NAMALWA (cell line): ENCODE results near the gene IQCH.

Experiments used
- DNase-seq: peaks from one replicate; pipeline ENCODE4 v3.0.0-alpha.2; 2015; ENCODE audit warnings: low spot score

Gene IQCH

GRCh38 chr15:67504796-67505195 is 250.2 kb downstream of the IQCH start:
- DNase-seq, result no peak

DNA sequence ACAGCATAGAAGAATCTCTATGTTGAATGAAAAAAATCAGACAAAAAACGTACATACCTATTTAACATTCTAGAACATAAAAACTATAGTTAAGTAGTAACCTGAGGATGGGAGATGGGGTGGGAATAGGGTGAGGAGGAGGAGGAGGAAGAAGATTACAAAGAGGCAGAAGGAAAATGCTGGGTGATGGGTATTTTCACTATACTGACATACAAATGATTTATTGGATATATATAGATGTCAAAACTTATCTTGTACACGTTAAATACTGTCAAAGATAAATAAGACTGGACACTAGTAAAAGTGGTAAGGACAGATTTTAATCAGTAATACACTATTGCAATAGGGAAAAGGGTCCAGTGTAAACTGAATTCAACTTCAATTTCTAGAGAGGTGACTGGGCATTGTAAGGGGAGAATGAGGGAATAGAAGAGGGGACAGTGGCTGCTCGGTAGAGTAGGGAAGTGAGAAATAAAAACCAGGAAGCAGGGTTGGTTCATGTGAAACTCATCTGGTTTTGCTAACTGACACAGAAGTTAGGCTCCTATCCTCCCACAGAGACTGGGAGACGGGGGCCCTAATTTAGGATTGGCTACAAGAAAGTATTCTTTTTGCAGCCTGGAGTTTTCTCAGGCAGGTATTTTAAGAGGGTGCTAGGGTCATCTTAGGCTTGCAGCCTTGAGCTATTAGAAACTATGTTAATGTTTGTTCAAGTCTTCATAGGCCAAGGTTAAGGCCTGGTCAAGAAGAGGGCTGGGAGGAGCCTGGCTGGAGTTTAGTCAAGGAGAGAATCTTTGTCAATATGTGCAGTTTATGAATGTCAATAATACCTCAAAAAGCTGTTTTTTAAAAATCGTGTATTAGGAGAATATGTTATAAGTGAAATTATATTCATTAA is 251.3 kb downstream of the IQCH start:
- no peak for DNase-seq

GRCh38 chr15:67506775-67507747 is 252.5 kb downstream of the IQCH start:
- no peak for DNase-seq

GRCh38 chr15:67508407-67508806 is 253.8 kb downstream of the IQCH start:
- DNase-seq, result no peak

DNA sequence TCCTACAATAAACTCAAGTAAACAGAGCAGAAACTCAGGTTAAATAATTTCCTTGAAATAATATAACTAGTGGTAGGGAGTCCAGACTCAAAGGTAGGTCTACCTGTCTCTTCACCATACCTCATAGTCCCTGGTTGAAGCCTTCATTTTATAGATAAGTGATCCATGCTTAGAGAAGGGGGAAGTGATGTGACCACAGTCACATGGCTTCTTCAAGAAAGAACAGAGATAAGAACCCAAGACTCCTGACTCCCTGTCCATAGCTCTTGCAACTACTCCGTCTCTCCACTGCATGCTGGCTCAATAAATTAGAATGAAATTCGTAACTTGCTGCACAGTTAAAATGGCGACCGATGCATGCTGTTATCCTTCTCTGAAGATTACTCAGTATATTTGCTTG is 255.3 kb downstream of the IQCH start:
- no peak for DNase-seq

GRCh38 chr15:67510597-67511190 is 256.1 kb downstream of the IQCH start:
- DNase-seq, result no peak

- no peak for DNase-seq
Measured at GRCh38 chr15:67511606-67512005, 257.0 kb downstream of the IQCH start.

DNA sequence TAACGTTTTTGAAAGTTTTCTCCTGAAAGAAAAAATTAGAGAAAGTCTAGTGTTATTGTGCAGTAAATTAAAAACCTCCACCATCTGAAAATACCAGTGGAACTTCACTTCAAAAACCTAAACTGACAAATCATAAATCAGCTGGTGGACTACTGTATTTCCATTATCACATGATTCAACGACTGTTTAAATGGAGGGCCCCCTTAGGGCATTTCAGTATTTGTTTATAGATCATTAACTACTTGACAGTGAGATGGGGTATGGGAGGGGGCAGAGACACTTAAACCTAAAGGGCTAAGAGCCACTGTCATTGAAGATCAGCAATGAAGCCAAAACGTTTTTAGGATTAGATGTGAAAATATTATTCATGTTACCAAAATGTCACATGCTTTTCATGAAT is 257.6 kb downstream of the IQCH start:
- DNase-seq, result no peak

- no peak for DNase-seq
Measured at GRCh38 chr15:67512933-67513714, 258.5 kb downstream of the IQCH start.

GRCh38 chr15:67515090-67515489 is 260.5 kb downstream of the IQCH start:
- no peak for DNase-seq

DNA sequence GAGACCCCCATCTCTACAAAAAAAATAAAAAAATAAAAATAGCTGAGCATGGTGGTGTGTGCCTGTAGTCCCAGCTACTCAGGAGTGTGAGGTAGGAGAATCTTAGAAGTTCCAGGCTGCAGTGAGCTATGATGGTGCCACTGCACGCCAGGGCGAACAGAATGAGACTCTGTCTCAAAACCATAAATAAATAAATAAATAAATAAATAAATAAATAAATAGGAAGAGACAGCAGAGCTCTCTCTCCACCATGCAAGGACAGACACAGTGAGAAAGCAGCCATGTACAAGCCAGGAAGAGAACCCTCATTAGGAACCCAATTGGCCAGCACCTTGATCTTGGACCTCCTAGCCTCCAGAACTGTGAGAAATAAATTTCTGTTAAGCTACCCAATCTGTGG is 261.0 kb downstream of the IQCH start:
- DNase-seq, result no peak

- no peak for DNase-seq
Measured at GRCh38 chr15:67520321-67521028, 265.9 kb downstream of the IQCH start.

DNA sequence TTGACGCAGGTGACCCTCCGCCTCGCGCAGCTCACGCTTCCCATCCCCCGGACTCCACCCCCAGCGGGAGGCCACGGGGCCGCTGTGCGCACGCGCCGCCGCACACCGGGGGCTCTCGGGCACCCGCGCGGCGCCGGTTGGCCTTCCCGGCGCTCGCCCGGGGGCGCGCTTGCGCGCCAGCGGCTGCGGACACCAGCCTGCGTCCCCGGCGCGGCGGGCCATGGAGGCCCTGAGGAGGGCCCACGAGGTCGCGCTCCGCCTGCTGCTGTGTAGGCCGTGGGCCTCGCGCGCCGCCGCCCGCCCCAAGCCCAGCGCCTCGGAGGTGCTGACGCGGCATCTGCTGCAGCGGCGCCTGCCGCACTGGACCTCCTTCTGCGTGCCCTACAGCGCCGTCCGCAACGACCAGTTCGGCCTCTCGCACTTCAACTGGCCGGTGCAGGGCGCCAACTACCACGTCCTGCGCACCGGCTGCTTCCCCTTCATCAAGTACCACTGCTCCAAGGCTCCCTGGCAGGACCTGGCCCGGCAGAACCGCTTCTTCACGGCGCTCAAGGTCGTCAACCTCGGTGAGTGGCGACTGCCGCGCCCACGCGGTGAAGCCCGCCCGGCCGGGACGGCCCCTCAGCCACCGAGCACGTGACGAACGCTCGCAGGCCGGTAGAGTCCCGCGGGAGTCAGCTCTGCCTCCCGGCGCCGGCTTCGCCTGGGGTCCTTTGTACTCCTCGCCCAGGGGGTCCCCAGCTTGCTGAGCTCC is 266.6 kb downstream of the IQCH start, which contains the start of gene C15orf61:
Gene C15orf61, plus strand, starts transcription at position 103 of the 754 bp plus-strand sequence. Its CDS starts 118 bp downstream, at position 221.
- peak; percentile 84 for DNase-seq

GRCh38 chr15:67521783-67522568 is 267.4 kb downstream of the IQCH start:
- DNase-seq, result peak; percentile 55

DNA sequence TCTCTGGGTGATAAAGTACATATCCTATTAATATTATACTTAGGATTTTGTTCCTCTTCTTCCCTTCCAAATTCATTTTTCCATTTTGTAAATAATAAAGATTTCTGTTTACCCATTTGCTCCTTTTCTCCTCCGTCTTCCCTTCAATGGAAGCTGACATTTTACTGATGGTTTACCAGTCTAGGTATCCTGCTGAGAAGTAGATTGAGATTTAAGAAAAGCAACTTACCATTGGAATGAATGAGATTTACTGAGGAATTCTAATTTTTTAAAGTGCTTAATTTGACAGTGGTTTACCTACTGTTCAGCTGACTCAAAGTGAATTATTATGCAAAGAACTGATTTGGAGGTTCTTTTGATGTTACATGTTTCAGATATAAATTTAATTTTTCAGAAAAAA is 268.7 kb downstream of the IQCH start:
- DNase-seq, result no peak

GRCh38 chr15:67524235-67524634 is 269.6 kb downstream of the IQCH start:
- DNase-seq, result no peak

DNA sequence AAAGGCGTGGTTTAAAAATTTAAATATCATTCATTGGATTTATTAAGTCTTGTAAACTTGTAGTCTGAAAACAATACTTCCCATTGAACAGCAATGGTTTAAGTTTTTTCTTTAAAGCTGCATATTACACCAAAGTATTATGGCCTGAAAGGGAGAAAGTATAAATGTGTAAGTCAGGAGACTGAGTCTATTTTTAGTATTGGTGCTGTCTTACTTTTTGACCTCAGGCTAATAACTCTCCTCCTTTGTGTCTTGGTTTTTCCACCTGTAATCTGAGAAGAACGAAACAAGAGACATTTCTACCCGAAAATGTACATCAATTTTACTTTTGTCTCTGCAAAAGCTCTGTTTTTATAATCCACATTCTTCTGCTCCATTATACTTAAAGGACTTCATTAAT is 273.9 kb downstream of the IQCH start:
- DNase-seq, result no peak

DNA sequence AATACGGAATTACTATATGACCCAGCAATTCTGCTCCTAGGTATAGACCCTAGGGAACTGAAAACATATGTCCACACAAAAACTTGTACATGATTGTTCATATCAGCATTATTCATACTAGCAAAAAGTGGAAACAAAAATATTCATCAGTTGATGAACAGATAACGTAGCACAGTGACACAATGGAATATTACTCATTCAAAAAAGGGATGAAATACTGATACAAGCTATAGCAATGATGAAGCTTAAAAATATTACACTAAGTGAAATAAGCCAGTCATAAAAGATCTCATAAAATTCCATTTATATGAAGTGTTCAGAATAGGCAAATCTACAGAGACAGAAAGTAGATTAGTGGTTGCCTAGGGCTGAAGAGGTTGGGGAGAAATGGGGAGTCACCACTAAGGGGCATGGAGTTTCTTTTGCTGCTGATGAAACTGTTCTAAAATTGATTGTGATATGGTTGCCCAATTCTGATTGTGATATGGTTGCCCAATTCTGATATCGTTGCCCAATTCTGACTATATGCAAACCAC is 276.9 kb downstream of the IQCH start:
- DNase-seq, result no peak

- DNase-seq, result no peak
Measured at GRCh38 chr15:67533873-67534272, 279.3 kb downstream of the IQCH start.
